GM11168 (cell line): ENCODE results near the gene SCFD2.
"Not testable (repeated sequence)": the region's sequence is repeated elsewhere in the genome, so short reads cannot be mapped to it uniquely, and the experiment has no call there.

ENCODE experiments used
- in situ Hi-C: fragments of 300-500 bp; cut with MboI; formaldehyde crosslinking; loops from one replicate; pipeline ENCODE4 v1.12.0; 2022; ENCODE audit warnings: low sequenced_read_pairs; ENCODE audit not compliant: unreplicated experiment

The SCFD2 gene

GRCh38 chr4:52850406-52851124 lies 515.3 kb downstream of the SCFD2 start:
- in situ Hi-C loops = no loop called here

GRCh38 chr4:52848254-52848653 lies 517.6 kb downstream of the SCFD2 start:
- in situ Hi-C loops = no loop called here

GRCh38 chr4:52846502-52846901 lies 519.4 kb downstream of the SCFD2 start:
- in situ Hi-C loops = no loop called here

GRCh38 chr4:52844596-52844995 lies 521.3 kb downstream of the SCFD2 start:
- in situ Hi-C loops = no loop called here

GRCh38 chr4:52843958-52844357 lies 521.9 kb downstream of the SCFD2 start:
- in situ Hi-C loops = no loop called here

GRCh38 chr4:52843351-52843750 lies 522.5 kb downstream of the SCFD2 start:
- in situ Hi-C loops = no loop called here

- in situ Hi-C loops = no loop called here
These were observed 523.1 kb downstream of the SCFD2 start for GRCh38 chr4:52842792-52843191.

GRCh38 chr4:52841682-52842456 lies 524.0 kb downstream of the SCFD2 start:
- in situ Hi-C loops = no loop called here

- in situ Hi-C loops = no loop called here
These were observed 525.1 kb downstream of the SCFD2 start for GRCh38 chr4:52840531-52841370.

GRCh38 chr4:52838729-52839586 lies 526.9 kb downstream of the SCFD2 start:
- in situ Hi-C loops = no loop called here

- in situ Hi-C loops = no loop called here
These were observed 527.9 kb downstream of the SCFD2 start for GRCh38 chr4:52837716-52838558.

GRCh38 chr4:52836678-52837077 lies 529.2 kb downstream of the SCFD2 start:
- in situ Hi-C loops = no loop called here

GRCh38 chr4:52836120-52836519 lies 529.7 kb downstream of the SCFD2 start:
- in situ Hi-C loops = no loop called here

- in situ Hi-C loops = not testable (repeated sequence)
These were observed 531.0 kb downstream of the SCFD2 start for GRCh38 chr4:52834641-52835456.

GRCh38 chr4:52833941-52834525 lies 531.8 kb downstream of the SCFD2 start:
- in situ Hi-C loops = no loop called here

- in situ Hi-C loops = no loop called here
These were observed 540.3 kb downstream of the SCFD2 start for GRCh38 chr4:52825460-52826090.
